CD4-positive, alpha-beta T cell treated with Interferon gamma for 1 hour (primary cell): ENCODE data around the gene GFPT2.

ENCODE experiments used
- DNase-seq: peaks from one replicate; pipeline ENCODE4 v3.0.0-alpha.2; 2020

The GFPT2 gene

DNA sequence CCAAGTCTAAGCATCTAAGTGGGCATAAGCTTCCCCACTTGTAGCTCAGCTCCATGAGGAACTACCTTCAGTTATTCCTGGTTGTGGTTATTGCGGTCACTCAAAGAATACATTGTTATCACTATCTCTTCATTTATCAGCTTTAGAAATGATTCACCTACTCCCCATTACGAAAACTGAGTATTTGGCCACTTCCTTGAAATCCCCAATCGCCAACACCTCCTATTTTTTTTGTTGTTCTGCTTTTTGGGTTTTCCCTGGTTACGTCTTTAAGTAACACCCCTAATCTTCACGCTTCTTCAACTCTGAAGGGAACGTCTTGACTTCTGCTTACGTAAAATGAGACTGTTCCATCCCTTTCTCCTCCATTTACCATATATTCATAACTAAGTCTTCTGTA, 81.9 kb downstream of the GFPT2 start:
- no peak for DNase-seq

DNA sequence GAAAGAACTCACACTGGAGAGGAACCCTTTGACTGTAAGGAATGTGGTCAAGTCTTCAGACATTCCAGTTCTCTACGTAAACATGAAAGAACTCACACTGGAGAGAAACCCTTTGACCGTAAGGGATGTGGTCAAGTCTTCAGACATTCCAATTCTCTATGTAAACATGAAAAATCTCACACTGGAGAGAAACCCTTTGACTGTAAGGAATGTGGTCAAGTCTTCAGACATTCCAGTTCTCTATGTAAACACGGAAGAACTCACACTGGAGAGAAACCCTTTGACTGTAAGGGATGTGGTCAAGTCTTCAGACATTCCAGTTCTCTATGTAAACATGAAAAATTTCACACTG, 93.9 kb downstream of the GFPT2 start:
- no peak for DNase-seq

DNA sequence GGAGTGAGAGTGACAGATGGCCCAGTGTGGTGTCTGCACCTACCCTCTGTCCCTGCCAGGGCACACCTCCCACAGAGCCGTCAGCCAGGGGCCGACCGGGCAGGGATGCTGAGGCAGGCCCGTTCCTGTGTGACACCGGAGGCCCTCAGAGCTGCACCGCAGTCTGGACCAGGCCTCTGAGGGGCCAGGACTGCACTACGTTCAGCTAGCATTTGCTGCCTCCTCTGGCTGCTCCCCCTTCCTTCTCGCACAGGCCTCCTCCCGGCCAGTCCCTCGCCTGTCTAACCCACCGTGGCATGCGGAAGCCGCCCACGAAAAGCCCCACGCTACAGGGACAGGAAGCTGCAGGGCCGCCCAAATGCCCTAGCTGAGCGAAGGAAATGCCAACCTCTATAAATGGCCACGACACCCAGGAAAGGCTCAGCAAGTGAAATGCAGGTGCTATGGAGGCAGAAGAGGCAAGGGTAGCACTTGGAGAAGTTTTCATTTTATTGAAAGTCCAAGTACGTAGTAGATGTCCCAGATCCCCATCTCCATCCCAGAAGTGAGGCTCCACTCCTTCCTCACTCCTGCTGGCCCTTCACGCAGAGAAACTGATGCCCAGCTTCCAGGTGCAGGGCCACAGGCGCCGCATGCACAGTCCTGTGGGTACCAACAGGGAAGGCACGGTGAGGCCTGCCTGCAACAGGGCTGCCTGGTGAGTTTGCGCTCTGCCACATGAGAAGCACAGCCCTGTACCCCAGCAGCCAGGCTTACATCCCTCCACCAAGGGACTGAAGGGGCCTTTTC, 99.9 kb downstream of the GFPT2 start:
- no peak for DNase-seq

DNA sequence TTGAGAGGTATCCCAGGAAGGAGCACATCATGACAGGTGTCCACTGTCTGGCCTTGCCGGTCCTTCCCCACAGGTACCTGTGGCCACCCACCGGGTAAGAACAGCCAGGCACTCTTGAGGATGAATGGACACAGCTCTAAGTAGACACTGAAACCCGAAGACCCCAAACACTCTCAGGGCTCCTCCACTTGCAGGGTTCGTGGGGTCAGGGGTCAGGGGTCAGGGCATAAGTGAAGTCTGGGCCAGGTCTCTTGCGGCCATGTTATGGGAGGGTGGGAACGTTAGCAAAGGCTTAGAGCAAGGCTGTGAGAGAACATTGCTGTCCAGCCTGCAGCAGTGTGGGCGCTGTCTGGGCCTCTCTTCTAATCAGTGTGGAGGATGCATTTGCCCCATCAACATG, 101.2 kb downstream of the GFPT2 start:
- no peak for DNase-seq

DNA sequence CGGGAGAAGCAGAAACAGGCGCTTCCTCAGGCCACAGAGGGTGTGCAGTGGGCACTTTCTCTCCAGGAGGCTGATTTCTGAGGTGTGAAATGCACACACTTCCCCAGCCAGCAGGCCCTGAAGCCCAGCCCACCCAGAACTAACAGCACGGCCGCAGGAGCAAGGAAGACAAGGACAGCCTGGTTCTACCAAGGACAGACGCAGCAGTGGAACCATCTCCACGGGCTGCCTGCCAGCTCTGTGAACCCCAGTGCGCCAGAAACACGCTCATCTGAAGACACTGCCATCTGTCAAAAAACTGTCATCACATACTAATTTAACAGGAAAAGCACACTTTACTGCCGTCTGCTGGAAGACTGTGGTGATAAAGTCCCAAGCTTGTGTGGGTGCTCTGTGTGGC, 102.0 kb downstream of the GFPT2 start:
- no peak for DNase-seq
